K562 (cell line): ENCODE measurements around the gene TGM1. TPM values are rescaled to one million over a fixed set of nuclear protein-coding genes. Genes with fewer than 3 reads are reported as not detected.

Source experiments
- ATAC-seq: fragments of 200-7000 bp; cut with Tn5 transposase; 3 replicates; pipeline ENCODE4 v1.9.1; 2020; ENCODE audit warnings: moderate library complexity
- BruUV-seq: library from RNA; stranded (reverse); fragments of 400-500 nt; replicated peaks from 2 replicates; lab custom pipeline; 2021; lab: Mats Ljungman, UMichigan
- CTCF ChIA-PET: fragments of 300-600 bp; formaldehyde crosslinking; extraction: SDS; loops from one replicate; lab custom pipeline; 2021; ENCODE audit warnings: low intra/inter-chr PET ratio; lab: Yijun Ruan, JAX
- POLR2A ChIA-PET: fragments of 300-600, 350-650 bp; sonication (Branson Sonifier 250); formaldehyde crosslinking; extraction: SDS; loops from one replicate; lab custom pipeline; 2021; ENCODE audit warnings: antibody characterized with exemption, inconsistent platforms; lab: Yijun Ruan, JAX
- DNase-seq, 4 experiments: peaks; one replicate each; pipeline versions ENCODE4 v3.0.0 to v3.0.0-alpha.2; 2011 to 2018; ENCODE audit warnings: low spot score in 3 of 4, mixed read lengths in 3 of 4; ENCODE audit errors: extremely low read depth in 1 of 4
- FAIRE-seq: peaks from 2 replicates; lab custom pipeline; 2011; peaks lifted over from hg19 to GRCh38; lab: Jason Lieb, UNC
- H2AFZ ChIP-seq: 2 replicates; pipeline ENCODE4 v1.6.0; 2011; ENCODE audit warnings: low read depth, low read length, control low read depth, inconsistent platforms
- H3K27ac ChIP-seq: fragments of 200-600 bp; 3 replicates; pipeline ENCODE4 v1.8.0; 2011; ENCODE audit warnings: low read depth, mild to moderate bottlenecking, control low read depth, inconsistent platforms, low read length, moderate library complexity, mixed read lengths; ENCODE audit errors: extremely low read depth
- H3K27me3 ChIP-seq, 2 experiments: fragments of 300-600 bp in 1 of 2; 2 replicates in 1 of 2; 3 replicates in 1 of 2; pipeline versions ENCODE4 v1.6.0 to v1.8.0; 2011; ENCODE audit warnings: inconsistent platforms in 2 of 2, low read length in 2 of 2, mild to moderate bottlenecking in 1 of 2, mixed read lengths in 1 of 2, moderate library complexity in 1 of 2; ENCODE audit not compliant: control insufficient read depth in 2 of 2, insufficient read depth in 2 of 2
- H3K36me3 ChIP-seq: fragments of 300-600 bp; 3 replicates; pipeline ENCODE4 v1.8.0; 2011; ENCODE audit warnings: mild to moderate bottlenecking, low read length, inconsistent platforms; ENCODE audit not compliant: control insufficient read depth, insufficient read depth
- H3K4me1 ChIP-seq, 2 experiments: fragments of 200-600 bp in 1 of 2; replicated peaks in 1 of 2; 2 replicates in 1 of 2; 3 replicates in 1 of 2; pipeline versions ENCODE4 v1.5.1 to v1.8.0; 2011; ENCODE audit warnings: inconsistent platforms in 2 of 2, low read length in 2 of 2, mild to moderate bottlenecking in 1 of 2, mixed read lengths in 1 of 2, moderate library complexity in 1 of 2; ENCODE audit not compliant: control insufficient read depth in 2 of 2, insufficient read depth in 2 of 2
- H3K4me2 ChIP-seq: 2 replicates; pipeline ENCODE4 v1.6.1; 2011; ENCODE audit warnings: low read length, control low read depth, inconsistent platforms, mixed read lengths; ENCODE audit not compliant: insufficient read depth
- H3K4me3 ChIP-seq: fragments of 200-600 bp; sonication (generic), shearing (Covaris generic); 2 replicates; pipeline ENCODE4 v1.5.1; 2016; ENCODE audit warnings: control low read depth, inconsistent platforms
- H3K79me2 ChIP-seq: fragments of 200-600 bp; 3 replicates; pipeline ENCODE4 v1.8.0; 2011; ENCODE audit warnings: low read length, inconsistent platforms; ENCODE audit not compliant: control insufficient read depth, insufficient read depth
- H3K9ac ChIP-seq, 2 experiments: 2 replicates each; pipeline versions ENCODE4 v1.6.0 to v1.6.1; 2011; ENCODE audit warnings: low read depth in 2 of 2, low read length in 2 of 2, control low read depth in 1 of 2, inconsistent platforms in 1 of 2, mild to moderate bottlenecking in 1 of 2, mixed read lengths in 1 of 2; ENCODE audit not compliant: insufficient read depth in 1 of 2
- H3K9me1 ChIP-seq: one replicate; pipeline ENCODE4 v1.6.0; 2011; ENCODE audit warnings: inconsistent platforms, mild to moderate bottlenecking, low read length, moderate library complexity; ENCODE audit not compliant: control insufficient read depth, insufficient read depth
- H3K9me3 ChIP-seq: replicated peaks from 2 replicates; pipeline ENCODE4 v1.5.1; 2011; ENCODE audit warnings: low read depth, low read length, inconsistent platforms; ENCODE audit not compliant: control insufficient read depth, insufficient read depth
- H4K20me1 ChIP-seq: replicated peaks from 2 replicates; pipeline ENCODE4 v1.6.1; 2011; ENCODE audit warnings: low read length, inconsistent platforms, mixed read lengths; ENCODE audit not compliant: control insufficient read depth, insufficient read depth
- CAMTA2 ChIP-seq: fragments of 250-450 bp; sonication (Bioruptor Pico); conservative IDR thresholded peaks from 2 replicates; pipeline ENCODE4 v1.5.1; 2022
- CTCF ChIP-seq, 3 experiments: IDR thresholded peaks in 2 of 3; conservative IDR thresholded peaks in 1 of 3; 2 replicates each; pipeline ENCODE4 v1.5.1; 2011 to 2012; ENCODE audit warnings: low read length in 3 of 3, mild to moderate bottlenecking in 3 of 3, control low read depth in 2 of 3, improper control_type of control experiment in 1 of 3, inconsistent platforms in 1 of 3, low read depth in 1 of 3, mixed read lengths in 1 of 3, moderate library complexity in 1 of 3; ENCODE audit not compliant: insufficient read depth in 2 of 3
- ETV6 ChIP-seq, 3 experiments: fragments of 150-350 bp in 1 of 3; sonication (generic) in 1 of 3; formaldehyde crosslinking in 1 of 3; IDR thresholded peaks; 2 replicates each; pipeline versions ENCODE4 v1.6.1 to v1.8.0; 2014 to 2022; ENCODE audit warnings: borderline replicate concordance in 2 of 3, low read depth in 2 of 3, antibody characterized with exemption in 1 of 3, low read length in 1 of 3, mild to moderate bottlenecking in 1 of 3, missing genetic modification reagents in 1 of 3
- GATAD2A ChIP-seq: fragments of 450-650 bp; IDR thresholded peaks from 2 replicates; pipeline ENCODE4 v1.6.1; 2017
- GTF2F1 ChIP-seq: IDR thresholded peaks from 2 replicates; pipeline ENCODE4 v1.6.1; 2011; ENCODE audit warnings: low read depth, low read length, improper control_type of control experiment
- XRCC3 ChIP-seq: fragments of 450-650 bp; IDR thresholded peaks from 2 replicates; pipeline ENCODE4 v1.6.1; 2017; ENCODE audit warnings: mild to moderate bottlenecking, moderate library complexity
- WGBS: fragments of 100-300 bp; shearing (Covaris generic); methylation state at CpG from one replicate; pipeline ENCODE4 v1.1.6; 2016; ENCODE audit warnings: low coverage, mixed read lengths; ENCODE audit not compliant: insufficient coverage; ENCODE audit errors: missing lambda C conversion rate; 5-methylcytosine and 5-hydroxymethylcytosine counted together
- in situ Hi-C: fragments of 300-500 bp; cut with MboI; formaldehyde crosslinking; loops from 4 replicates; pipeline ENCODE4 v1.15.0; 2018; ENCODE audit warnings: inconsistent platforms, mixed read lengths
- intact Hi-C: fragments of 100-400 bp; cut with micrococcal nuclease; formaldehyde crosslinking; loops from 2 replicates; pipeline ENCODE4 v1.14.2; 2022
- polyA plus RNA-seq, 8 experiments: library from polyadenylated mRNA; depleted of rRNA in 4 of 8; stranded (reverse) in 5 of 8; unstranded in 3 of 8; fragments of >200 nt; fragmentation: Nextera tagmentation in 2 of 8; fragmentation: Illumina TruSeq in 1 of 8; extraction: Ambion mirVana in 2 of 8; extraction: Trizol in 1 of 8; gene quantifications; 2 replicates each; pipeline versions ENCODE4 v1.2.1 to v1.2.3, GENCODE V29; 2011 to 2014; ENCODE audit warnings: inconsistent platforms in 1 of 8, missing spikeins in 1 of 8
- total RNA-seq, 7 experiments: library from RNA; depleted of rRNA in 6 of 7; stranded (reverse); fragments of >200 nt in 6 of 7; fragmentation: Illumina TruSeq in 2 of 7; extraction: Trizol in 2 of 7; gene quantifications; 2 replicates each; pipeline versions ENCODE4 v1.2.1 to v1.2.3, GENCODE V29; 2011 to 2021; ENCODE audit warnings: low replicate concordance in 1 of 7
- TF ChIP-seq, protein P1 (sequence below): IDR thresholded peaks from 2 replicates; pipeline ENCODE4 v1.6.1; 2011; ENCODE audit not compliant: insufficient read length; ENCODE audit errors: extremely low read depth

The TGM1 gene
- total and polyA plus RNA-seq, 9 of the 15 experiments (the other 6 are each of a cell fraction or from before 2014, with no cell fraction given): 0.13 to 4.4 (median 0.88) TPM

DNA sequence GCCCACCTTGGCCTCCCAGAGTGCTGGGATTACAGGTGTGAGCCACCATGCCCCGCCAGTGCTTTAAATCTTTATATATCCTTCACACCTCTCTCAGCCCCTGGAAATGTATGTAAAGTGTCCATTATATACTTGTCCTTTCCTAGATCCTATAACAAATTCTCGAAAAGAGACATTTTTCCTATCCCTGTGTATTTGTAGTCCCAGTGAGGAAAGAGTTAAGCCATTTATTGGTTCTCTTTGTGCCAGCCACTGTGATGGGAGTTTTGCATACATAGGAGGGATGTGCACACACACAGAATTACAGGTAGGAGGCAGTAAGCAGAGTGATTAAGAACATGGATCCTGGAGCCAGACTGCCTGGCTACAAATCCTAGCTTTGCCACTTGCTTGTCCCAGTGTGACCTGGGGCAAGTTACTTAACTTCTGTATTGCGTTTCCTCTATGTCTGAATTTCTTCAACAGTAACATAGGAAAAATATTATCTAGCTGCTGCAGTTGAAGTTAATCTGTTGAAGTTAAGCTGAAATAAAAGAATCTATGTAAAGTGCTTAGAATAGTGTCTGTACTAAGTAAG, 10.5 kb upstream of the TGM1 start:
- no peak overlapping the region for H3K4me2 ChIP-seq
- H3K27me3 ChIP-seq: no peaks in the 10 kb centered on the region
- peaks cover 27 to 29% of the 10 kb centered on the region in 2 experiments; a peak in 4 of 5 replicates for H3K4me1 ChIP-seq
- no peak overlapping the region for H3K9ac ChIP-seq
- POLR2A ChIA-PET: interaction anchor here (0.6 to 1.2 kb wide), 2 partner anchors 11 to 17 kb away, joined by 3 to 4 read pairs; partner anchors contain the start of gene TGM1
- CTCF ChIA-PET: no interaction called here
- H3K4me3 ChIP-seq: no peak overlapping the region
- no peak overlapping the region for H3K27ac ChIP-seq
- BruUV-seq: no TSS peak
- ATAC-seq (peak; percentile 12; the same call in 1 of the 3 replicates), DNase-seq (no peak), FAIRE-seq (no peak)
- no peaks in the 10 kb centered on the region; the same call in 1 of the 2 replicates for H4K20me1 ChIP-seq
- H2AFZ ChIP-seq: no peak overlapping the region
- intact Hi-C loops (no loop called here), in situ Hi-C loops (no loop called here)
- peaks cover 9% of the 10 kb centered on the region; the same call in 1 of the 3 replicates for H3K79me2 ChIP-seq
- no peaks in the 10 kb centered on the region for H3K9me3 ChIP-seq
- WGBS: 70% methylated on average over 3 of the region's 3 CpGs
- H3K9me1 ChIP-seq: peaks cover 2% of the 10 kb centered on the region
- no peak for TF ChIP-seq GATAD2A
- no peak for TF ChIP-seq XRCC3
- no peak for TF ChIP-seq GTF2F1
- TF ChIP-seq ETV6 (IDR thresholded peaks at IDR 0.05; ENCODE audit: borderline replicate concordance in 1 of 2, low read depth in 2 of 2, low read length in 1 of 2): no peak
- no peak for TF ChIP-seq ETV6 (CRISPR knock-in tag; IDR thresholded peaks at IDR 0.05; ENCODE audit: borderline replicate concordance)
- TF ChIP-seq CAMTA2 (CRISPR knock-in tag): no peak
- TF ChIP-seq, protein P1, sequence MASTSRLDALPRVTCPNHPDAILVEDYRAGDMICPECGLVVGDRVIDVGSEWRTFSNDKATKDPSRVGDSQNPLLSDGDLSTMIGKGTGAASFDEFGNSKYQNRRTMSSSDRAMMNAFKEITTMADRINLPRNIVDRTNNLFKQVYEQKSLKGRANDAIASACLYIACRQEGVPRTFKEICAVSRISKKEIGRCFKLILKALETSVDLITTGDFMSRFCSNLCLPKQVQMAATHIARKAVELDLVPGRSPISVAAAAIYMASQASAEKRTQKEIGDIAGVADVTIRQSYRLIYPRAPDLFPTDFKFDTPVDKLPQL: no peak
- 0 out of 6 replicates have a peak, but pooled peaks of 2 of the 3 experiments have one; percentile 10 to 25 for TF ChIP-seq CTCF (IDR thresholded peaks at IDR 0.05 in 2 of 3, conservative IDR thresholded peaks at IDR 0.05 in 1 of 3; ENCODE audit: insufficient read depth in 2 of 3, low read depth in 1 of 3, low read length in 3 of 3)
- H3K36me3 ChIP-seq: no peaks in the 10 kb centered on the region; the same call in 2 of the 3 replicates
